Activated T-cell treated with anti-CD3 and anti-CD28 coated beads, Interleukin-2, amount 50 U/mL, for 1 hour (primary cell): ENCODE results near the gene ZCWPW2.

ENCODE experiments used
- DNase-seq: peaks from one replicate; pipeline ENCODE4 v3.0.0-alpha.2; 2020

ZCWPW2 gene

DNA sequence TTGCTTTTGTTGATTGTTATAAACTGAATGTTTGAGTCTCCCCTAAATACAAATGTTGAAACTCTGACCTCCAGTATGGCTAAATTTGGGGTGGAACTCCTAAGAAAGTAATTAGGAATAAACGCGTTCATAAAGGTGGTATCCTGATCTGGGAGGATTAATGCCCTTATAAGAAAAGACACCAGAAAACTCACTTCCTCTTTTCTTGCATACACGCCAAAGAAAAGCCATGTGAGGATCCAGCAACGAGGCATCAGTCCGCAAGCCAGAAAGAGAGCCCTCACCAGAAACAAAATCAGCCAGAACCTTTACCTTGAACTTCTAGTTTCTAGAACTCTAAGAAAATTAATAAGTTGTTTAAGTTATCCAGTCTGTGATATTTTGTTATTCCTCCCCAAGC lies 37.5 kb downstream of the ZCWPW2 start:
- no peak for DNase-seq

DNA sequence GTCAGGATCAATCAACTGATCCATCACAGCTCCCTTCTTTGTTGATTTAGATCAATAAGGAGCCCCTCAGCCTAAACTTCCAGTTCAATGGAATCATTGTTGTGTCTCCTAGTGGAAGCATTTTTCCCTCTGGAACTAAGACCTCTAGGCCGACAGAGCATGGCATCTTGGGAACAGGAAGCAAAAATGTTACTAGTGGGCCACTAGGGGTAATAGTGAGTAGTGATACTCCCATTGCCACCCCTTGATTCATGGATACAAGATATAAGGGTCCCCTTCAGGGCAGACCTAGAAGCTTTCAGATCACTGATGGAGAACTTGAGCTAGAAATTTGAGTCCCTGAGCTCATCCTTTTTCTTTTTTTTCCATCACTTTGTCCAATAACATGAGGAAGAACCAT lies 40.5 kb downstream of the ZCWPW2 start:
- no peak for DNase-seq

DNA sequence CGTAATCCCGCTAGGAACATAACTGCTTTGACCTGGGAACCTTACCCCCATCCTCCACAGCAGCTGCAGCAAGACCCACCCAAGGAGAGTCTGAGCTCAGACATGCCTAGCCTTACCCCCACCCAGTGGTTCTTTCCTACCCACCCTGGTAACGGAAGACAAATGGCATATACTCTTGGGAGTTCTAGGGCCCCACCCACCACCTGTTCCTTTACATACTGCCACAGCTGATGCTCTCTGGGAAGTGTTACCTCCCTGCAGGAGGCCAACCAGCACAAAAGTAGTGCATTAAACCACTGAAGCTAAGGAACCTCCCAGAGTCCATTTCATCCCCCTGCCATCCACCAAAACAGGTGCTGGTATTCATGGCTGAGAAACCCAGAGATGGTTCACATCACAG lies 50.7 kb downstream of the ZCWPW2 start:
- DNase-seq = no peak

DNA sequence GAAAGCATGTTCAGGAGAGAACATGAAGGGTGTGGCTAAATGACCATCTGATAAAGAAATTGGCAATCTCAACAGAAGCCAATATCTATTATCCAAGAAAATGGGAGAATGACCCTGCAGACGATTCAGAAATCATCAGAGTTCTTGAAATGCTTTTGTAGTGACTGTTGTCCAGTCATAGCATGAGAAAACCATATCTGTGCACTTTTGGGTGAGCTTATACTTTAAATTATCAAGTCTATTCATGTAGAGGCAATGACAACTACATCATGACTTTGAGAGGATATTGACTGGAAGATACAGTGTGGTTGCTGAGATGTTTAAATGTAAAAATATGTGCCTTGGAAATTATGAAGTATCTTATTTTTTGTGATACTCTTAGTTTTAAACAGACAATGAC lies 57.7 kb downstream of the ZCWPW2 start:
- DNase-seq = no peak

DNA sequence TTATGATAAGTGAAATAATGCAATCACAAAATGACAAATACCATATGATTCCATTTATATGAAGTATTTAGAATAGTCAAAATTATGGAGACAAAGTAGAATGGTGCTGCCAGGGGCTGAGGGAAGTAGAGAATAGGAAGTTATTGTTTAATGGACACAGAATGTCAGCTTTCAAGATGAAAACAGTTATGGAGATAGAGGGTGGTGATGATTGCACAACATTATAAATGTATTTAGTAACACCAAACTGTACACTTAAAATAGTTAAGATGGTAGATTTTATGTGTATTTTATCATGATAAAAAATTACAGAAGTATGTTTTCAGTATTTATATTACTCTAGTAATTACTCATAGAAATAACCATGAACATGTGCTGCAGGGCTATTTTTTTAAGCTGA lies 100.9 kb downstream of the ZCWPW2 start:
- no peak for DNase-seq

DNA sequence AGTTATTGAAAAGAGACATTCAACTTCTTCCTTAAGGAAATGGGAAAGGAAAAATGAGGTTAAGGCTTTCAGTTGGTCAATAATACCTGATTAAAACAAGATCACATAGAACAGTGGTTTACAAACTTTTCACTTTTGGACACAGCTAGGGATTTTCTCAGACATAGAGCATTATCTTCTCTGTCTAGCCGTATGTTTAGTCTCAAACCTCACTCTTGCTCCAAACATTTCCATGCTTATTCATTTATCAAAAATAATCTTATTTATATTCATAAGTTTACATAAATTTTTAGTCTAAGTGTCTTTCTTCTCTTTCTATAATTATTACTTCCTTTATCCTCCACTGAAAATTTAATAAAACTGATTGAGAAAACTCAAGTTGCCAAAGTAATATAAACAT lies 114.3 kb downstream of the ZCWPW2 start:
- DNase-seq = no peak

DNA sequence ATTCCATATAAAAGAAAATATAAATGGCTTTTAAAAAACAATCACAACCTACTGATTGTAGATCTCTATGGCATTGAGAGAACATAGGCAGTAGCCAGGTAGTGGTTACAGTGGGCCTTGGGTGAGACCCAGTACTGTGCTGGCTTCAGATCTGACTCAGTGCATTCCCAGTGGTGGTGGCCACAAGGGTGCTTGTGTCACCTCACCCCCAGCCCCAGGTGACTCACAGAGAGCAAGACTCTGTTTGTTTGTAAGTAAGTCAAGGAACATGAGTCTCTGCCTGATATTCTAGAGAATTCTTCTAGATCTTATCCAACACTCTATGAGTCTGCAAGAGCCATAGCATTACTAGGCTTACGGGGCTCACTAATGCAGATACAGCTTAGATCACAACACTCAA lies 118.9 kb downstream of the ZCWPW2 start:
- DNase-seq = no peak

DNA sequence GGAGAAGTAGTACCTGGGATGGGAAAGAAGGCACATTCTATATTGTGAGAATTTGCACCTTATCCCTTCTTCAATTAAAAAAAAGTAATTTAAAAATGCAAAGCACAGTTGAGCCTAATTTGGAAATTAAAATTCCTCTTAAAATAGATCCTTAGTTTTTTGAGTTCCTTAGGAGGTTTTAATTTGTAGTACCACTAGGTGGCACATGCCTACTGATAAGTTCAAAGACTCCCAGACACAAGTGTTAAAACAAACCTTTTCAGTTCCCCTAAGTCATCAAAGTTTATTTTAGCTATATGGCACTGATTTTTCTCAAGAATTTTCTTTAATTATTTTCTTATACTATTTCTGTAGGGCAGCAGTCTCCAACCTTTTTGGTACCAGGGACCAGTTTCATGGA lies 127.7 kb downstream of the ZCWPW2 start:
- no peak for DNase-seq

DNA sequence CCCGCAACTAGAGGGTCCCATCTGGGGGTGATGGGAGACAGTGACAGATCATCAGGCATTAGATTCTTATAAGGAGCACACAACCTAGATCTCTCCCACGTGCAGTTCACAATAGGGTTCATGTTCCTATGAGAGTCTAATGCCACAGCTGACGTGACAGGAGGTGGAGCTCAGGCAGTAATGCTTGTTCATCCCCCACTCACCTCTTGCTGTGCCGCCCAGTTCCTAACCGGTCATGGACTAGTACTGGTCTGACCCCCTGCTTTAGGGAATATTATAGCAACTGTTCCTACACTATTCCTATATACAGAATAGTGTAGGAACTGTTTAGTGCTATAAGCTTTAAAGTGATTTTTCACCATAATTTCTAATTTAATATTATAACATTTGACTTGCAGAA lies 128.2 kb downstream of the ZCWPW2 start:
- no peak for DNase-seq

DNA sequence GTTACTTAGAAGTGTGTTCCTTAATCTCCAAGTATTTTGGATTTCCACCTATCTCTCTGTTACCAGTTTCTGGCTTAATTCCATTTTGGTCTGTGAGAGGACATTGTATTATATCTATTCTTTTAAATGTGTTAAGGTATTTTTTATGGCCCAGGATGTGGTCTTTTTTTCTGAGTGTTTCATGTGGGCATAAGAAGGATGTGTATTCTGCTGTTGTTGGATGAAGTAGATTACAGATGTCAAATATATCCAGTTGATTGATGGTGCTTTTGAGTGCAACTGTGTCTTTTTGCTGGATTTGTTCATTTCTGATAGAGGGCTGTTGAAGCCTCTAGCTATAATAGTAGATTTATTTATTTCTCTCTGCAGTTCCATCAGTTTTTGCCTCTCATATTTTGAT lies 136.6 kb downstream of the ZCWPW2 start:
- no peak for DNase-seq

DNA sequence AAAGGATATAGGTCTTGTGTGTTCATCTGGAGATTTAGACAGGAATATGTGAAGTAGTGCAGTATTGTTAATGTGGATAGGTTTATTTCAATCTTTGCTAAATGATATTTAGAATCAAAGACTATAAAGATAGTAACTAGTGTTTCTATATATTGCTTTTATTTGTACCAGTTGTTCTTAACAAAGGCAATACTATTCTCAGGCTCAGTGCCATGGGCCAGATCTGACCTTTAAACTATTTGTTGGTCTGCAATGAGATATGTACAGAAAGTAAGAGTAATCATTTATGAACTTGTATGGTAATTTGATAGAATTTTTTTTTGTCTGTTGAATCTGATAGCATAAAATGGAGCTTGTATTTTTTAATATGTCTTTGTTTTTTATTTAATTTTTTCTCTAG lies 146.8 kb downstream of the ZCWPW2 start:
- no peak for DNase-seq

DNA sequence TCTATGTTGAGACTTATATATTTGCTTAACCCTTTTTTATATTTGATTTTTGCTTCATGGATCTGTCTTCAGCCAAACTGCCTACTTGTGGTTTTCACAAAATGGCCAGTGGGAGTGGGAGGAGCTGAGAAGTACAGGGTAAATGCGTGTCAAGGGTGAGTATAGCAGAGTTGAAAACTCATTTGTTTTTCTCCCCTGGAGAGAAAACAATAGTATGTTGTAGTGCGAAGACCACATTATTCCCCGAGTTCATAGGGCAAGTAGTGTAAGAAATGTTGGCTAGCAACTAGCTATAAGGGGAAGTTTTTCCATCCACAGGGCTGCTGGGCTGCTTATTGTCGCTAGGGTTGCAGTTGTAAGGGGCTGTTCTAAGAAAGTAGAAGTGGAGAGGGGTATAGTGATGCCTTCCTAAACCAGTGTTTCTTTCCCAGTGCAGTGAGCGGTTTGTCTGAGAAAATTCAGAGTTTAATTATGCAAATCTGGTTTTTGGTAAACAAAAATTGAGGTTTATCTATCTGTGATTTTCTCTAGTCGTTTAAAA lies 153.9 kb downstream of the ZCWPW2 start:
- DNase-seq = no peak

DNA sequence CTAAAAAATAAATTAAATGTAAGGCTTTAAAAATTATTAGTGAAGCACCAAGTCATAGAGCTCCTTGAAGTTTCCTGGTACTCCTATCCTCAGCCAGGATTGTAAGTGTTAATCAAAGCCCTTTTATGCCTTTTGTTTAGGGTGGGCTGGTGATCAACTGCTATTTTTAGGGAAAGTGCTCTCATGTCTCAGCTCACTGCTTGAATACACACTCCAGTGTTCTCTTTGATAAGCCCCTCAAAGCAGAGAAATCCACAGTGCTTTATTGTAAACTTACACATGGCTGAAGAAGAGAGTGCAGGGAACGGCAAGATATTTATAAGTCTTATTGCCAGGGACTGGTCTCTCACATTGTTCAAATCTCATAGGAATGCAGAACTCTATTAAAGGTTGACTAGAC lies 156.5 kb downstream of the ZCWPW2 start:
- DNase-seq = no peak

DNA sequence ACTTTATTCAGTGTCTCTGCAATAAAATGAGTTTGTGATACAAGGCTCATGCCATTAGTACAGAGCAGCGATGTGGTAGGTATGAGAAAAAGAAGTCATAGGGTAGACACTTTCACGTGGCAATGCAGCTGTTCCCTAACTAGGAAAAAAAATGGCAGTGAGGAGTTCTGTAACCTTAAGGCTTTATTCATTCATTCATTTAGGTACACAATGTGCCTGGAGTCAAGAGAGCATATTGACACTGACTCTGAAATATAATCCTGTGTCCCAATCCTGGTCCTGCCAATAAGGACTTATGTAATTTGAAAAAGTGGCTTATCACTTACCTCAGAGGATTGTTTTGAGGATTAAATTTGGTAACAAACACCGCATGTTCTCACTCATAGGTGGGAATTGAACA lies 173.1 kb downstream of the ZCWPW2 start:
- no peak for DNase-seq

DNA sequence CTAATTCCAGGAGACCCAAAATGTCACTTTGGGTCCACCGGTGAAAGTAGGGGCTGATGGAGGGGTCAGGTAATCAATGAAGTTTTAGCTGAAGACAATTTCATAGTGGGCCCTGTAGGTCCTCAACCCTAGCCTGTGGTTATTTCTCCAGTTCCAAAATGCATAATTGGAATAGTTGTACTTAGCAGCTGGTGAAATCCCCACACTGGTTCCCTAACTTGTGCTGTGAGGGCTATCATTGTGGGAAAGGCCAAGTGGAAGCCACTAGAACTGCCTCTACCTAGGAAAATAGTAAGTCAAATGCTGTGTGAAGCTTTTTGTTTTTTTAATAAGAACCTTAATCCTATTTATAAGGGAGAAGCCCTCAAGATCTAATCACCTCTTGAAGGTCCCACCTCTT lies 193.8 kb downstream of the ZCWPW2 start:
- DNase-seq = no peak

DNA sequence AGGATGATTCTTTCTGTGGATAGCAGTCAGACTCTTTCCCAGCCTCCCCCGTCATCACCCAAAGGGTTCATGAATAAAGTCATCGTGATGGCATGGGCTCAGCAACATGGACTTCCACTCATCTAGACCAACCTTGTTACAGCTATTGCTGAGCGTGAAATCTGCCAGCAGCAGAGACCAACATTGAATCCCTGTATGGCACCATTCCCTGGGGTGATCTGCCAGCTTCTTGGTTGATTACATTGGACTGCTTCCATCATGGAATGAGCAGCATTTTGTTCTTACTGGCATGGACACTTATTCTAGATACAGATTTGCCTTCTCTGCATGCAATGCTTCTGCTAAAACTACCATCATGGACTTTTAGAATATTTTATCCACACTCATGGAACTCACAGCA lies 195.7 kb downstream of the ZCWPW2 start:
- no peak for DNase-seq

DNA sequence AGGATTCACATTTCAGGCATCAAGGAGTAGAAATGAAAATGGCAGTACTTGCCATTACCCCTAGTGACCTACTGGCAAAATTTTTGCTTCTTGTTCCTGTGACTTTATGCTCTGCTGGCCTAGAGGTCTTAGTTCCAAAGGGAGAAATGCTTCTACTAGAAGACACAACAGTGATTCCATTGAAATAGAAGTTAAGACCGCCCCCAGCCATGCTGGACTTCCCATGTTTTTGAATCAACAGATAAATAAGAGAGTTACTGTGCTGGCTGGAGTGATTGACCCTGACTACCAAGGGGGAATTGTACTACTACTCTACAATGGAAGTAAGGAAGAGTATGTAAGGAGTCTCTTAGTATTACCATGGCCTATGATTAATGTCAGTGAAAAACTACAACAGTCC lies 196.3 kb downstream of the ZCWPW2 start:
- DNase-seq = no peak

DNA sequence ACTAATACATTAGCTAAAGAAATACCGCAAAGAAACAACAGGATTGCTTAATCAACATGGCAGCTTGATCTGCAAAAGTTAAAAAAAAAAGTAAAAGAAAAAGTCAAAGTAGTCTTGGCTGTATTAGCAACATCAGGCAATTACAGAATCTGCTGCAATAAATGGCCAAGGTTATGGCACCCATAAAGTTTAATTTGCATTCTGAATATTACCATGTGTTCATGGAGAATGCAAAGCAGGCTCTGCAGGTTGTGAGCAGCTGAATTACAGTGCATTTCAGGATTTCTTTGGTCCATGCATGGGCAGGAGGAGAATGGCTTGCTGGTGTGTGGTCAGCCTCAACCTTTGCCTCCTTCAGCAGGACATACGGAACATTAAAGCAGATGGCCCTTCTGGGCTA lies 199.2 kb downstream of the ZCWPW2 start:
- DNase-seq = no peak

DNA sequence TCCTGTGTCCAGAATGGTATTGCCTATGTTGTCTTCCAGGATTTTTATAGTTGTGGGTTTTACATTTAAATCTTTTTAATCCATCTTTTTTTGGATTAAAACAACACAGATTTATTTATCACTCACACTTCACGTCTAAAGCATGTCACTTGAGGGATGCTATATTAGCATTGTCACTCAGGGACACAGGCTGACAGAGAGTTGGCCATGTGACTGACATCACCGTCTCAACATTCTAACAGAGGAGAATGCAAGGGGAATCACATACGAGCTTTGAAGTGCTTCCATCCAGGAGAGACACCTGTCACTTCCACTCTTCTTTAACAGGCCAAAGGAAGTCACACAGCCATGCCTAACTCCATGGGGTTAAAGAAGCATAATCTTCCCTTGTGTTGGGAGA lies 204.7 kb downstream of the ZCWPW2 start:
- no peak for DNase-seq

DNA sequence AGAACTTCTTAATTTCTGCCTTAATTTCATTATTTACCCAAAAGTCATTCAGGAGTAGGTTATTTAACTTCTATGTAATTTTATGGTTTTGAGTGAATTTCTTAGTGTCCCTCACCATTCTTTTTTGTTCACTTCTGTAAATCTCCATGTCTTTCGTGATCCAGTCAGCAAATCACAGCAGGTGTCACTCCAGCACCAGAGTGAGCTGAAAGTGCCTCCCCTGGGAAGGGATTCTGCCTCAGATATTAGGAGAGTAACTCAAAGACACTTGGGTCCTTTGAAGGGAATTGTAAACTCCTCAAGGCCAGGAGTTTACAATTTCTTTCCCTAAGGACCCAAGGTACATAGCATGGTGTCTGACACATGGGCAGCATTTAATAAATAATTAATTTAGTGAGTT lies 207.7 kb downstream of the ZCWPW2 start:
- no peak for DNase-seq

DNA sequence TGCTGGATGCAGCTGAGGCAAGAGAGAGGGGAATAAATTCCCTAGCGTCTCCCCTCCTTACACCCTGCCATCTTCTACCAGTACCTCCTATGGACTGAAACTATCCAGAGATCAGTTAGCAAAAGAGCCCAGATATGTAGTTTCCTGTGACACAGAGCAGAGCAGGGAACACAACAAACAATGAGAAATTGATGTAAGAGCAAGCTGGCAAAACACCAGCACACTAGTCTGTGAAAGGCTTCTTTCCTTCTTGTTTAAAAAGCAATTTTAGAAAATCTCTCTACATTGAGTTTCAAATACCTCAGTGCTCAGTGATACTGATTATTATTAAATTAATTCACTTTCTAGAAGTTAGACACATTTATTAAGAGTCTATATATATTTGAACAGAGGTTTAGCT lies 215.7 kb downstream of the ZCWPW2 start:
- DNase-seq = no peak

DNA sequence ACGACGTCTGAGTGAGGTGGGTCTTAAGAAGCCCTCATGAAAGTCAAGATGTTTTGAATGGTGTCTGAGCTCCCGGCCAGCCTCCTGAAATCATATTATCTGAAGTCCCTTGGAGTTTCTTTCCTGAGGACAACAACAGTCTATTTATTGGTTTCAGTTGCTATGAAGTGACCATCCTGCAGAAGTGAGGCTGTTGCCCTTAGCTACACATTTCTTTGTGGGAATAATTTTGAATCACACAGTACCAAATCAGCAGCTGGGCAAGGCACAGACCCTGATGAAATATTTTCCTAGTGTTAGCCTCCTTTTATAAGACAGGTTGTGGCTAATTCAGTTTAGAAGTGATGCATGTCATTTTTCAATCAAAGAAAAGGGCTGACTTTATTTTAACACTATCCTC lies 220.8 kb downstream of the ZCWPW2 start:
- DNase-seq = no peak

DNA sequence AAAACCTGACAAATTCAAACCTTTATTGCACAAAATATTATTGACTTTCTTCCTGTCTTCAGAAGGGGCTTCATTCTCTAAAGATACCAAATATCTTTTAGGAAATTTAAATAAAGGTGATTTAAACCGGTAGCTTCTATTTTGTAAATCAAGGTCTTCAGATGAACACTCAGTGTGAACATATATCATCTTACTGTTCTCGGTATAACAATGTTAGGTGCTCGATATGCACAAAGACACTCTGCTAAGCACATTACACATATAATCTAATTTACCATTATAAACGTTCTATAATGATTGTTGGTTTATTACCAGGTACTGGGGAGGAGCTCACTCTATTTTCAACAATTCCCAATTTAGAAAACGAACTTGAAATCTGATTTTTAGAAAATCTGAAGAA lies 225.5 kb downstream of the ZCWPW2 start:
- DNase-seq = no peak

DNA sequence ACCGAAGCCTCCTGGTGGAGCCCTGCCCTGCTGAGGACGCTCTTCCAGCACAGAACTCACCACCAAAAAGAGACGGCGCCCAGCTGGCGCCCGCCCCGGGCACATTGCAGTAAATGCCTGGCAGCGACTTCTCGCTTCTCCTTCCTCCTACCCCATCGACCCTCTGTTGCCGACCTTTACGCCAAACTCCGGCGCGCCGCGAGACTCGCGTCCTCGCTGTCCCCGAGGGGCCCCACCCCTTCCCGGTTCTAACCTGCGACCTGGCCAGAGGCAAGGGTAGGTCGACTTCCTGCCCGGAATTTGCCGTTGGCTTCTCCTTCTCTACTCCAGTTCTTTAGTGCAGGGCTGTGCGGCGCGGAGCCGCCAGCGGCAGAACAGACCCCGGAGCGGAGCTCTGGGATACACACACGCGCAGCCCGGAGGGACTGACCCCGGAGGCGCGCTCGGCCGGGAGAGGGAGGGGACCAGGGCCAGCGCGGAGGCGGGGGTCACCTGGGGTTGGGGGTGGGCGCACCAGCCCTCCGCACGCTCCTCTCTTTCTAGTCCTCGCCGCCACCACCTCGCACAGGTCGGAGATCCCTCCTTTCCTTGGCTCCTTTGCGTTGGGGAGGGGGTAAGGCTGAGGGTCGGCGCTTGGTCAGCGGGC lies 226.7 kb downstream of the ZCWPW2 start:
- no peak for DNase-seq
